HG02571 (cell line): Measurements from ENCODE around the gene ITSN1.
"Not testable (repeated sequence)": the region's sequence is repeated elsewhere in the genome, so short reads cannot be mapped to it uniquely, and the experiment has no call there.

Experiments used
- ATAC-seq: cut with Tn5 transposase; IDR thresholded peaks from one replicate; pipeline ENCODE4 v1.9.1; 2021; ENCODE audit warnings: mild to moderate bottlenecking, moderate library complexity; ENCODE audit not compliant: unreplicated experiment

Gene ITSN1

GRCh38 chr21:33763582-33763899 is 121.2 kb downstream of the ITSN1 start:
- ATAC-seq, result no peak

DNA sequence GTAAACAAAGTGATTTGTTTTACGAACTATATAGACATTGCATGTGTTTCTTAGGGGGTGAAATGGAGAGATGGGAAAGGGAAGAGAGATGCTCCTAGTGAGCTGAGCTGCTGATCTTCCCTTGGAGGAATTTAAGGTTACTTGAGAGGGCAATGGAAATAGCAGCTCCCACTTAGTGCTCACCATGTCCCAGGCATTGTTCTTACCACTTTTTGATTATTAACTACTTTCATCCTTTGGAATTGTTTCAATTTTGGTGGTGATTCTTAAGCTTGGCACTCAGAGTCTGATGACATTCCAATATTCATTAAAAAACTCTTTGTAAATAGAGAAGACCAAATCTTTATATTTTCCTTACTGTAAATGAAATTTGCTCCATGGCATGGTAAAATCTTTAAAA is 124.9 kb downstream of the ITSN1 start:
- no peak for ATAC-seq

- ATAC-seq, result no peak
These were observed 125.7 kb downstream of the ITSN1 start for GRCh38 chr21:33767960-33768359.

GRCh38 chr21:33769057-33769456 is 126.8 kb downstream of the ITSN1 start:
- ATAC-seq, result no peak

- no peak for ATAC-seq
These were observed 128.2 kb downstream of the ITSN1 start for GRCh38 chr21:33770542-33770941.

DNA sequence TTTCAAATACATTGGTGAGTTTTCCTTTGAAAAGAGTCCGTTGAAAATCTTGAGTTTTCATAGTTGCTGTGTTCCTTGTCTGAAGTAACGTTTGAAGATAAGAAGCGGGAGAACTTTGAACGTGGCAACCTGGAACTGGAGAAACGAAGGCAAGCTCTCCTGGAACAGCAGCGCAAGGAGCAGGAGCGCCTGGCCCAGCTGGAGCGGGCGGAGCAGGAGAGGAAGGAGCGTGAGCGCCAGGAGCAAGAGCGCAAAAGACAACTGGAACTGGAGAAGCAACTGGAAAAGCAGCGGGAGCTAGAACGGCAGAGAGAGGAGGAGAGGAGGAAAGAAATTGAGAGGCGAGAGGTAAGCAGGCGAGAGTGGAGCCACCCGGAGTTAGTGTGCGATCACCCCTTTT is 129.7 kb downstream of the ITSN1 start:
- no peak for ATAC-seq

- no peak for ATAC-seq
These were observed 132.2 kb downstream of the ITSN1 start for GRCh38 chr21:33774551-33774950.

DNA sequence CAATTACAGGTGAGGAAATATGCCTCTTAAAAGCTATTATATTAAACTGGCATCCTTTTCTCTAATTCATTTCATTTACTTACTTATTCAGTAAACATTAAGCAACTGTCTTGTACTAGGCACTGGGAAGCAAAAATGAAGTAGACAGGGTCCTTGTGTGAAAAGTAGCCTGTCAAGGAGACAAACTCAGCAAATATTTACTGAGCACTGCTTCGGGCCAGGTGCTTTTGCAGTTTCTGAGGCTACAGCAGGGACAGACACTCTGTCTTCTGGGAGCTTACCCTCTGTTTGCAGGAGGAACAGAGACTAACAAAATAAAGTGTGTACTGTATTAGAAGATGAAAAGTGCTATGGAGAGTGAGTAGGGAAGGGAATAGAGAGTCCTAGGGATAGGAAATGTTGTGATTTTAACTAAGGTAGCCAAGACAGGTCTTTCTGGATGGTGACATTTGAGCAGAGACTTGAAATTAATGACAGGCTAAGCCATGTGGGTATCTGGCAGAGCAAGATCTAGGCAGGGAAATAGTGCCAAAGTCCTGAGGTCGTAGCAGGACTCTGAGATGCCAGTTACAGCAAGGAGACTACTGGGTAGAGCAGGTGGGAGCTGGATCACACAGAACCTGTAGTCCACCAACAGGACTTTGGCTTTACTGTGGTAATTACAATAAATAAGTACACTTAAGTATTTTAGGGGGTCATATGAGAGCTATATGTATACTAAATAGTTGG is 133.0 kb downstream of the ITSN1 start:
- ATAC-seq, result no peak

GRCh38 chr21:33780631-33781030 is 138.3 kb downstream of the ITSN1 start:
- ATAC-seq, result no peak

- no peak for ATAC-seq
These were observed 138.8 kb downstream of the ITSN1 start for GRCh38 chr21:33781121-33781520.

DNA sequence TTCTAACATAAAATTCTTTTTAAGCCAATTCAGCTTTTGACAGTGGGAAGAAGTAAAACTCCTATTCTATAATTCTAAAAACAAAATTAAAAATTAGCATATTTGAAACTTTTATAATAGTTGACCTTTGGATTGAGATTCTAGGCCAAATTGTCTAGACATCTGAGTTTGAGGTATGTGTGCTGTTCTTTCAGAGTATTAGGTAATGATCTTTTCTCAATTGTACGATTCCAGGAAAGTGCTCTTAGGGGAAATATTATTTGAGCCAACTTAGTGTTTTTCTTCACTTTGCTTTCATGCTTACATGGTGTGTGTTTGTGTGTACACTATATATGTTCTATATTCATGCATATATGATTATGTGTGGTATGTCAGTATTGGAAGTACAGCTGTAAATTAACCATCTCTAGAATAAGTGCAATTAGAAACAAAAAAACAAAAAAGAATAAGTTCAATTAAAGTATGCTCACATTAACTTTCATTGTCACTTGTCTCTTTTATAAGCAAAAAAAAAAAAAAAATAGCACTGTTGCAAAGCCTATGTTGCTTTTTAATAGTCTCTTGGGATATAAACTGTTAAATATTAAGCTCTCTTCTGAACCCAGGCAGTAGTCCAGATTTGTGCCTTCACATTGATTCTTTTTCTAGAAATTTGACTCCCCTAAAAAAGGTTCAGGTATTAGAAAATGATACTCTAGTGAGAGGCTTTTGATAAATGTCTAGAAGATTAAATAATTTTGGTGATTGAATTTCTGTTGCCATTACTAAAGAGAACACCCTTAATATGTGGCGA is 141.1 kb downstream of the ITSN1 start:
- no peak for ATAC-seq

DNA sequence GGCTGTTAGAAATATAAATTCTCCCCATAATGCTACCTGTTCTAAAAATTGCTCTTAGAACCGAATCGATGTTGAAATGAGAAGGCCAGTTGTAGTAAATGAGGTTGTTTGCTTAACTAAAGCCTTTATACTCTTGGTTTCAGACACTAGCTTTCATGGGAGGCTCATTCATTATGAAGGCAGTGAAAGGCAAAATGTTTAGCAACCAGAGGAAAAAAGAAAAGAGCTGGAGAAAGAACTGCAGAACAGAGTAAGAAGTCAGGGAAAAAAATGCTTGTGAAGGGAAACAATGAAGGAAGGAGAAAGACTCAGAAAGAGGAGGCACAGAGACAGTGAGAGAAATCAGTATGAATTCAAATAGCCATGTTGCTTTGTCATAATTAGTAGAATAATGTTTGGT is 145.1 kb downstream of the ITSN1 start:
- no peak for ATAC-seq

GRCh38 chr21:33788438-33788837 is 146.1 kb downstream of the ITSN1 start:
- not testable (repeated sequence) for ATAC-seq

- ATAC-seq, result no peak
These were observed 147.4 kb downstream of the ITSN1 start for GRCh38 chr21:33789697-33790096.

DNA sequence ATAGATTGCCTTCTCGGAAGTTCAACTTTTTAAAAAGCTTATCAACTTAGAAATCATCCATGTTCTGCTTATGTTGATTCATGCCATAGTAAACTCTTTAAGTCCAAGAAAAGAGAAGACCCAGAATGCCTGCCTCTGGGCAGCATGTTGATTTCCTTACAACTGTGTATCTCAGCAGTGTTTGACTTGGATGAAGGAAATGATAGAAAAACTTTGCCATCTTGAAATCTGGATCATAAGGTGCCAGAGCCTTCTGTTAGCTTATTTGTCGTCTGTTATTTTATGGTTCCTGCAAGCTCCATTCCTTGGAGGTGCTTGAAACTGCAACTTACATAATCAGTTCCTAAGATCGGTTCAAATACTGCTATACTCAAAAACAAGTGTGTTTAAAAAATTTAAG is 148.8 kb downstream of the ITSN1 start:
- no peak for ATAC-seq

DNA sequence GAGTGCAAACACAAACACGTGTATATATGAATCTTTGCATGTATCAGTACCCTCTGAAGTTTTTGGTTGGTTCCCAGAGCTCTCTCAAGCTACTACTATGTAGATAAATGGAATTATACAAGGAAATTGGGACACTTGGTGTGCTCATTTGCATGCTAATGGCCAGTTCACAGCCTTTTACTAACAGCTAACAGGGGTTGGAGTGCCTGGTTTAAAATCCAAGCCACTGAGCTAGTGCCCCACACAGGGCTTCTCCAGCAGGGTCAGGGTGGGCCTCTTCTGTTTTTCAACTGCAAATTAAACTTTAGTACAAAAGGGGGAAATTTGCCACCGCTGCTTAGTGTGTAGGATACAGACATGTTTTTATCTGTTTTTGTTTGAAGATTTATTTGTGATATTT is 152.3 kb downstream of the ITSN1 start:
- no peak for ATAC-seq

- no peak for ATAC-seq
These were observed 155.3 kb downstream of the ITSN1 start for GRCh38 chr21:33797565-33797964.

DNA sequence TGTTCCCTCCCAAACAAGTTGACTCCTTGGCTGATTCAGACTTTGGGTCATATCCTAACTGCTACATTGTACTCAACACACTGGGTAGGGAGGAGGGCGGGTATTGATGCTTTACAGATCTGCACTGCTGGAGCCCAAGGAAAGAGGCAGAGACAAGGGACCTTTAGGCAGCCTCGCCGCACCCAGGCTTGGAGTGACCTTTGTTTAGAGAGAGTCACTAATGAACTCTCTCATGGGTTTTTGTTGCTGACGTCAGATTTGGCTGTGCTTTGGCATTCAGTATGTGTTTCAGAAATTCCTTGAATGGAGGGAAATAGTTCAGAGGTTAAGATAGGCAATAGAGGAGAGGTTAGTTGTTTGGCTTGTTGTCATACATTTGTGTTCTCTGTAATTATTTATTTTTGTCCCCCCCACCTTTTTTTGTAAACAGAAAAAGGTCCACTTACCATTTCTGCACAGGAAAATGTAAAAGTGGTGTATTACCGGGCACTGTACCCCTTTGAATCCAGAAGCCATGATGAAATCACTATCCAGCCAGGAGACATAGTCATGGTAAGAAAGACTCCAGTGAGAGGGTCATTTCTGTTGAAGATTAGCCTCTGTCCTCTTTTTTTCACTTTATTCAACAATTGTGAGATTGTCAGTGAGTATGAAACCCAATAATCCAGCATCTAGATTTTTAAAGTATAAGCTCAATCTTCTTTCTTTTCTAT is 157.2 kb downstream of the ITSN1 start:
- no peak for ATAC-seq

- ATAC-seq, result no peak
These were observed 158.6 kb downstream of the ITSN1 start for GRCh38 chr21:33800753-33801423.

- ATAC-seq, result no peak
These were observed 159.4 kb downstream of the ITSN1 start for GRCh38 chr21:33801424-33802405.
